Karpas-422 (cell line): ENCODE measurements around the gene PUM2. TPM values are rescaled to one million over a fixed set of nuclear protein-coding genes. Genes with fewer than 3 reads are reported as not detected.

Experiments used
- DNase-seq: peaks from one replicate; pipeline ENCODE4 v3.0.0-alpha.2; 2015
- H2AFZ ChIP-seq: fragments of 200-600 bp; sonication (generic); 2 replicates; pipeline ENCODE4 v1.6.1; 2014; ENCODE audit warnings: antibody characterized with exemption, low read length, mixed read lengths
- H3K27ac ChIP-seq: fragments of 200-600 bp; sonication (generic); 2 replicates; pipeline ENCODE4 v1.5.1; 2014; ENCODE audit warnings: mild to moderate bottlenecking, low read length, moderate library complexity
- H3K27me3 ChIP-seq: fragments of 200-600 bp; sonication (generic); 2 replicates; pipeline ENCODE4 v1.6.1; 2014; ENCODE audit warnings: low read length, mixed read lengths
- H3K36me3 ChIP-seq: fragments of 200-600 bp; sonication (generic); 2 replicates; pipeline ENCODE4 v1.6.1; 2014; ENCODE audit warnings: low read length, mixed read lengths; ENCODE audit not compliant: insufficient read depth
- H3K4me1 ChIP-seq: fragments of 200-600 bp; sonication (generic); 2 replicates; pipeline ENCODE4 v1.6.1; 2014; ENCODE audit warnings: mild to moderate bottlenecking, low read length, mixed read lengths
- H3K4me2 ChIP-seq: fragments of 200-600 bp; sonication (generic); 2 replicates; pipeline ENCODE4 v1.6.1; 2014; ENCODE audit warnings: low read length, low read depth, mild to moderate bottlenecking; ENCODE audit not compliant: poor library complexity, severe bottlenecking
- H3K4me3 ChIP-seq: fragments of 200-600 bp; sonication (generic); 2 replicates; pipeline ENCODE4 v1.5.1; 2014; ENCODE audit warnings: mild to moderate bottlenecking, antibody characterized with exemption, low read length, mixed read lengths
- H3K79me2 ChIP-seq: fragments of 200-600 bp; sonication (generic); 2 replicates; pipeline ENCODE4 v1.6.1; 2014; ENCODE audit warnings: mild to moderate bottlenecking, low read length, mixed read lengths
- H3K9ac ChIP-seq: fragments of 200-600 bp; sonication (generic); 2 replicates; pipeline ENCODE4 v1.6.0; 2014; ENCODE audit warnings: low read length
- H3K9me2 ChIP-seq: fragments of 200-600 bp; sonication (generic), shearing (Covaris generic); replicated peaks from 2 replicates; pipeline ENCODE4 v1.6.0; 2014; ENCODE audit warnings: mild to moderate bottlenecking, low read length, moderate library complexity; ENCODE audit not compliant: insufficient read depth
- H3K9me3 ChIP-seq: fragments of 300-700, 200-600 bp; sonication (generic); 2 replicates; pipeline ENCODE4 v1.6.1; 2014; ENCODE audit warnings: low read length, mixed read lengths
- H4K20me1 ChIP-seq: fragments of 200-600 bp; sonication (generic); 2 replicates; pipeline ENCODE4 v1.6.1; 2014; ENCODE audit warnings: mild to moderate bottlenecking, antibody characterized with exemption, low read length, low read depth; ENCODE audit not compliant: insufficient read depth
- total RNA-seq: library from RNA; depleted of rRNA; stranded (reverse); fragments of >200 nt; shearing (Covaris generic); gene quantifications from 2 replicates; pipeline ENCODE4 v1.2.3, GENCODE V29; 2014; ENCODE audit warnings: low replicate concordance

The PUM2 gene
- total RNA-seq, 1 experiment from 2014 or later: 80.3 TPM

DNA sequence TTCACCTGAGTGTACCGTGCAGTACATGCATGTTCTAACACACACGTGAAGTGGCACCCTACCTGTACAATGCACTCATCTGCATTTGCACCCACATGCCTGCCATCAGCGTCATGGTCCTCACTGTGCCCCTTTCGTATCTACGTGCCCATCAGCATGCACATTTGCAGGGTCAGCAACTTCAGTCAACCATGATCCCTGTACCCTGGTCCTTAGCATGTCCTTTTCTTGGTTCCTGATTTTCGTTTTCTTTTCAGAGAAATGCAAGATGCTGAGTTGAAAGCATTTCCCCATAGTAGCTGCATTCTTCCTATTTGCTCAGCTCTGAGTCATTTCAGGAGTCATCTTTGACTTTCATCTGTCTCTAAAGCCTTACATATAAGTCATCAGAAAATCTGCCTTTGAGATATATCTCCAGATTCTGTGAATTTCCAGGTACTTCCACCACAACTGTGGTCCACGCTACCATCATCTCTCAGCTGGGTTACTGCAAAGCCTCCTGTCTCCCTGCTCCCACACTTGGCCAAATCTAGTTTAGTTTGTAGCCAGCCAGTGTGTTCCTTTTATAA lies 14.7 kb upstream of the PUM2 start:
- Histone ChIP-seq H3K79me2 (no peaks in the 10 kb centered on the region), H3K9me2 (no peaks in the 10 kb centered on the region), H3K4me3 (no peak overlapping the region), H3K4me2 (no peak overlapping the region), H3K27ac (no peak overlapping the region), H4K20me1 (no peaks in the 10 kb centered on the region), H3K9ac (no peak overlapping the region), H2AFZ (no peak overlapping the region; the same call in 1 of the 2 replicates), H3K9me3 (no peaks in the 10 kb centered on the region), H3K36me3 (no peaks in the 10 kb centered on the region), H3K4me1 (no peaks in the 10 kb centered on the region), H3K27me3 (no peaks in the 10 kb centered on the region)
- DNase-seq: no peak

DNA sequence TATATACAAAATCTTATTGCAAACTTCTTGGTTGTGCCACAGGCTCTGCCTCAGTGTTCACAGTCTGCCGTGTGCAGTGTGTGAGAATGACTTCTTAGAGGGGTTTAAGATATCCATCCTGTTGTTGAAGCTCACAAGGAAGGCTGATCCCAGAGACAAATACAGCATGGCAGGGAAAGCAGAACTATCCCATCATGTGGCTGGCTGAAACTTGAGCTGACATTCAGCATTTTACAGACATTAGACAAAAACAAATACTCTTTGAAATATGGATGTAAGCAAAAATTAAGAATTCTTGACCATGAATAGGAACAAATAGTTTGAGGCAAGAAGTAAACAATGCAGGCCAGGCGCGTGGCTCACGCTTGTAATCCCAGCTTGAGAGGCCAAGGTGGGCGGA lies 12.9 kb upstream of the PUM2 start:
- Histone ChIP-seq H3K9ac (no peak overlapping the region), H3K4me2 (no peak overlapping the region), H3K4me3 (no peak overlapping the region), H3K9me3 (no peaks in the 10 kb centered on the region), H4K20me1 (no peaks in the 10 kb centered on the region), H3K27ac (no peak overlapping the region), H3K79me2 (no peaks in the 10 kb centered on the region), H3K36me3 (no peaks in the 10 kb centered on the region), H3K4me1 (no peaks in the 10 kb centered on the region), H3K27me3 (no peaks in the 10 kb centered on the region), H3K9me2 (no peaks in the 10 kb centered on the region), H2AFZ (no peak overlapping the region)
- DNase-seq: no peak

DNA sequence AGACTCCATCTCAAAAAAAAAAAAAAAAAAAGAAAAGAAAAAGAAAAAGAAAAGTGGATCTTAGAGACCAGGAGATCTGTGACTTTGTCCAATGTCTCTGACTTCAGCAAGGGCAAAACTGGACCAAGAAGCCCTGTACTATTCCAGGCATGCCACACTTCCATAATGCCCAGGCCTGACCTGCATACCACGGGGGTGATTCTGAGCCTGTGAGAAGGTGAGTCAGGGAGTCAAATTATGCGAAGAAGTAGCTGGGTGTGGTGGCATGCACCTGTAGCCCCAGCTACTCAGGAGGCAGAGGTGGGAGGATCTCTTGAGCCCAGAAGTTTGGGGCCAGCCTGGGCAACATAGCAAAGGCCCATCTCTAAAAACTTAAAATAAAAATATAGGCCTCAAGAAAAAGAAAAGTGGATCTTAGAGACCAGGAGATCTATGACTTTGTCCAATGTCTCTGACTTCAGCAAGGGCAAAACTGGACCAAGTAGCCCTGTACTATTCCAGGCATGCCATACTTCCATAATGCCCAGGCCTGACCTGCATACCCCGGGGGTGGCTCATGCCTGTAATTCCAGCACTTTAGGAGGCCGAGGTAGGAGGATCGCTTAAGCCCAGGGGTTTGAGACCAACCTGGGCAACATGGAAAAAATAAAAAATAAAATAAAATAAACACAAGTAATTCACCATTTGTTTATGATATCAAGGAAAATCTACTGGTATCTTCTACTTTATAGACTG lies 12.2 kb upstream of the PUM2 start:
- Histone ChIP-seq H3K4me2 (no peak overlapping the region), H4K20me1 (no peaks in the 10 kb centered on the region), H3K36me3 (no peaks in the 10 kb centered on the region), H3K4me3 (no peak overlapping the region), H3K9me3 (no peaks in the 10 kb centered on the region), H3K9me2 (no peaks in the 10 kb centered on the region), H3K79me2 (no peaks in the 10 kb centered on the region), H3K9ac (no peak overlapping the region), H2AFZ (no peak overlapping the region), H3K27me3 (no peaks in the 10 kb centered on the region), H3K27ac (no peak overlapping the region), H3K4me1 (no peaks in the 10 kb centered on the region)
- DNase-seq: no peak

DNA sequence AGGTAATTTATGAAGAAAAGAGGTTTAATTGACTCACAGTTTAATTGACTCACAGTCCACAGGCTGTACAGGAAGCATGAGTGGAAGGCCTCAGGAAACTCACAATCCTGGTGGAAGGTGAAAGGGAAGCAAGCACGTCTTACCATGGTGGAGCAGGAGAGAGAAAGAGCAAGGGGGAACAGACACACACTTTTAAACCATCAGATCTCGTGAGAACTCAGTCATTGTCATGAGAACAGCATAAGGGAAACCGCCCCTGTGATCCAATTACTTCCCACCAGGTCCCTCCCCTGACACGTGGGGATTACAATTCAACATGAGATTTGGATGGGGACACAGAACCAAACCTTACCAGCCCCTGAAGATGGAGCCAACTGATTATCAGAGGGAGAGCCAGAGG lies 11.2 kb upstream of the PUM2 start:
- no peak overlapping the region for H3K4me2 ChIP-seq
- H4K20me1 ChIP-seq: no peaks in the 10 kb centered on the region
- H3K9me2 ChIP-seq: no peaks in the 10 kb centered on the region
- H2AFZ ChIP-seq: no peak overlapping the region
- no peaks in the 10 kb centered on the region for H3K27me3 ChIP-seq
- no peak overlapping the region for H3K4me3 ChIP-seq
- H3K27ac ChIP-seq: no peak overlapping the region
- no peaks in the 10 kb centered on the region for H3K36me3 ChIP-seq
- H3K9ac ChIP-seq: no peak overlapping the region
- no peaks in the 10 kb centered on the region for H3K79me2 ChIP-seq
- DNase-seq: no peak
- H3K4me1 ChIP-seq: no peaks in the 10 kb centered on the region
- no peaks in the 10 kb centered on the region for H3K9me3 ChIP-seq

DNA sequence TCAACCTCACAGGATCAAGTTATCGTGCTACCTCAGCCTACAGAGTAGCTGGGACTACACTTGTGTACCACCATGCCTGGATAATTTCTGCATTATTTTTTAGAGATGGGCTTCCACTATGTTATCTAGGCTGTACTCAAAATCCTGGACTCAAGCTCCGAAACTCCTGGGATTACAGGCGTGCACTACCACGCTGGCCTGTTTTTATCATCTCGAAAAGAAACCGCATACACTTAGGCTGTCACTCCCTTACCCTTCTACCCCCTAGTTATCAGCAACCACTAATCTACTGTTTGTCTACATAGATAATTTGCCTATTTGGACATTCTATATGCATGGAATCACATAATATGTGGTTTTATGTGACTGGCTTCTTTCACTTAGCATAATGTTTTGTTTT lies 8.5 kb upstream of the PUM2 start:
- Histone ChIP-seq H3K9me2 (no peaks in the 10 kb centered on the region), H3K27me3 (no peaks in the 10 kb centered on the region), H3K27ac (no peak overlapping the region), H3K4me2 (no peak overlapping the region), H2AFZ (no peak overlapping the region), H3K36me3 (no peaks in the 10 kb centered on the region), H3K9me3 (no peaks in the 10 kb centered on the region), H3K4me3 (no peak overlapping the region), H4K20me1 (no peaks in the 10 kb centered on the region), H3K79me2 (no peaks in the 10 kb centered on the region), H3K9ac (no peak overlapping the region), H3K4me1 (no peaks in the 10 kb centered on the region)
- no peak for DNase-seq

DNA sequence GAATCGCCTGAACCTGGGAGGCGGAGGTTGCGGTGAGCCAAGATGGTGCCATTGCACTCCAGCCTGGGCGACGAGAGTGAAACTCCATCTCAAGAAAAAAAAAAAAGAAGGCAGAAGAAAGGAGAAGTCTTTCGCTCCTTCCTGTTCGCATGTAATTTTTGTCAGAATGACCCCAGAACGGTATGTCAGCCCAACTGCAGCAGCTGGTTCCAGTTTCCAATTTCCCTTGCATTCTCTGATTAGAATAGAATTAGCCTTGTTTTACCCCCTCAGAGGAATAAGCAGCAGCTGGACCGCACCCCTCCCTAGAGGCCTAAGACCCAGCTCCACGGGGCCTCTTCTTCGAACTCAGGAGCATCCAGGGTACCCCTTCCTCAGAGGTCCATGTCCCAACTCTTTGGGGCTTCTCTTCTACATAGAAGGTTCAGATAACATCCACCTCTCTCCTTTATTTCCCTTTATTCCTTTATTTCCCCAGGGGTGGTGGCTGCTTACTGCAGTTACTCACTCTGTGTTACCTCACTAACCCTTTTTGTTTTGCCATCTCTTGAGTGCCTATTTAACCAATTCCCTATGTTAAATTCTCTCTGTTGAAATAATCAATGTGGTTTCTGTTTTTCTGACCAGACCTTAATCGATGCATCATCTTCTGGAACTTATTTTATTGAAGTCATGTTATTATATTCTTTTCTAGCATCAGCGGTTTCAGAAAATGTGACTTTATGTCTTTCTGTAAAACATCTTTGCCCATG lies 7.2 kb upstream of the PUM2 start:
- Histone ChIP-seq H3K9me3 (no peaks in the 10 kb centered on the region), H4K20me1 (no peaks in the 10 kb centered on the region), H3K27ac (no peak overlapping the region), H3K9ac (no peak overlapping the region), H3K79me2 (no peaks in the 10 kb centered on the region), H3K4me2 (no peak overlapping the region), H3K36me3 (no peaks in the 10 kb centered on the region), H3K4me1 (peaks cover 5% of the 10 kb centered on the region), H3K9me2 (no peaks in the 10 kb centered on the region), H3K27me3 (no peaks in the 10 kb centered on the region), H3K4me3 (no peak overlapping the region), H2AFZ (no peak overlapping the region)
- DNase-seq: no peak

DNA sequence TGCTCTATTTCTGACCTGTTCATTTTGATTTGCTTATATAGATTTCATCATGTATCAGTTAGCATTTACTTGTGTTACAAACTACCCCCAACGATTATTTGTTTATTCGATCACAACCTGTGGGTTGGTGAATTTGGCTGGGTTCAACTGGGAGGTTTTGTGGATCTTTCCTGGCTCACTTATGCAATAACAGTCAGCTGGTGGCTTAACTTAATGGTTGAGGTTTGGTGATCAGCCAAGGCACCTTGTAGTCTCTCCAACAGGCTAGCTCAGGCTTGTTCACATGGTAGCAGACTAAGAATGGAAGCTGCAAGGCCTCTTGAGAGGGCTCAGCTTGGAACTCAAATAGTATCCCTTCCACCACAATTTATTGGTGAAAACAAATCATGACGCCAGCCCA lies 5.4 kb upstream of the PUM2 start:
- H3K36me3 ChIP-seq: no peaks in the 10 kb centered on the region
- no peak overlapping the region for H2AFZ ChIP-seq
- no peak overlapping the region for H3K4me3 ChIP-seq
- no peaks in the 10 kb centered on the region for H3K27me3 ChIP-seq
- no peaks in the 10 kb centered on the region for H4K20me1 ChIP-seq
- H3K27ac ChIP-seq: no peak overlapping the region
- no peaks in the 10 kb centered on the region for H3K9me2 ChIP-seq
- no peak overlapping the region for H3K4me2 ChIP-seq
- 0 out of 2 replicates have a peak, but pooled peaks cover 4% of the 10 kb centered on the region for H3K79me2 ChIP-seq
- peaks cover 23% of the 10 kb centered on the region for H3K4me1 ChIP-seq
- no peak for DNase-seq
- no peak overlapping the region for H3K9ac ChIP-seq
- no peaks in the 10 kb centered on the region for H3K9me3 ChIP-seq

DNA sequence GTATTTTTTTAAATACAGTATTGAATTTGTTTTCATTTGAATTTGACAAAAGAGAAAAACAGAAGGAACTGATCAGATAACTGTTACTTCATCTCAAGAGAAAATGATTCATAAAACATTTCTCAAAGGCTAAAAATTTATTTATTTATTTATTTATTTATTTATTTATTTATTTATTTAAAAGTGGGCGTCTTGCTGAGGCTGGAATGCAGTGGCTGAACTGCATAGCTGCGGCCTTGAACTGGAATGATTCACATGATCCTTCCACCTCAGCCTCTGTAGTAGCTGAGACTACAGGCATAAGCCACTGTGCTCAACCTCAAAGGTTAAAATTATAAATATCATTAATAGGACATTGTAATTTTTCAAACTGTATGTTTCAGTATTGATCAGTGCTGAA lies 4.5 kb upstream of the PUM2 start:
- H3K9ac ChIP-seq: no peak overlapping the region
- no peaks in the 10 kb centered on the region for H3K36me3 ChIP-seq
- no peak for DNase-seq
- H3K27ac ChIP-seq: no peak overlapping the region
- H3K4me2 ChIP-seq: no peak overlapping the region
- no peaks in the 10 kb centered on the region for H4K20me1 ChIP-seq
- H3K9me2 ChIP-seq: no peaks in the 10 kb centered on the region
- H3K9me3 ChIP-seq: no peaks in the 10 kb centered on the region
- no peak overlapping the region for H2AFZ ChIP-seq
- peaks cover 9% of the 10 kb centered on the region for H3K79me2 ChIP-seq
- no peaks in the 10 kb centered on the region for H3K27me3 ChIP-seq
- H3K4me3 ChIP-seq: no peak overlapping the region
- peaks cover 25% of the 10 kb centered on the region for H3K4me1 ChIP-seq
